SK-N-MC (cell line): Measurements from ENCODE around the gene CNGB1.

Source experiments
- EZH2 ChIP-seq: fragments of 200-600 bp; sonication (generic); IDR thresholded peaks from one replicate; pipeline ENCODE4 v1.6.1; 2017; ENCODE audit warnings: antibody characterized with exemption
- POLR2AphosphoS5 ChIP-seq: IDR thresholded peaks from 2 replicates; pipeline ENCODE4 v1.6.1; 2012; ENCODE audit warnings: mild to moderate bottlenecking, low read depth, low read length, borderline replicate concordance

- no peak for TF ChIP-seq EZH2
- no peak for TF ChIP-seq POLR2AphosphoS5
Observed at GRCh38 chr16:57920880-57921229, 50.1 kb downstream of the CNGB1 start.
